ENCODE measurements around the gene ZNF76.

ZNF76 gene

GRCh38 chr6:35294308-35294945 lies 34.9 kb downstream of the ZNF76 start:
- H3K9me3 ChIP-seq (ENCODE audit: control insufficient read depth, low read length), result no peaks in the 10 kb centered on the region
- H3K4me1 ChIP-seq (ENCODE audit: control insufficient read depth, insufficient read depth, low read length), result no peaks in the 10 kb centered on the region
- H3K4me3 ChIP-seq (ENCODE audit: low read length), result no peak overlapping the region
- peak; percentile 52 for DNase-seq (ENCODE audit: low read depth)
- no peak overlapping the region for H3K9ac ChIP-seq (ENCODE audit: low read length)
- no peaks in the 10 kb centered on the region for H3K27me3 ChIP-seq (replicated peaks; ENCODE audit: control insufficient read depth, insufficient read depth, low read length)
- H3K36me3 ChIP-seq (ENCODE audit: control insufficient read depth, insufficient read depth, low read length, severe bottlenecking), result peaks cover 59% of the 10 kb centered on the region

GRCh38 chr6:35295036-35295435 lies 35.5 kb downstream of the ZNF76 start:
- peaks cover 53% of the 10 kb centered on the region for H3K36me3 ChIP-seq (ENCODE audit: control insufficient read depth, insufficient read depth, low read length, severe bottlenecking)

DNA sequence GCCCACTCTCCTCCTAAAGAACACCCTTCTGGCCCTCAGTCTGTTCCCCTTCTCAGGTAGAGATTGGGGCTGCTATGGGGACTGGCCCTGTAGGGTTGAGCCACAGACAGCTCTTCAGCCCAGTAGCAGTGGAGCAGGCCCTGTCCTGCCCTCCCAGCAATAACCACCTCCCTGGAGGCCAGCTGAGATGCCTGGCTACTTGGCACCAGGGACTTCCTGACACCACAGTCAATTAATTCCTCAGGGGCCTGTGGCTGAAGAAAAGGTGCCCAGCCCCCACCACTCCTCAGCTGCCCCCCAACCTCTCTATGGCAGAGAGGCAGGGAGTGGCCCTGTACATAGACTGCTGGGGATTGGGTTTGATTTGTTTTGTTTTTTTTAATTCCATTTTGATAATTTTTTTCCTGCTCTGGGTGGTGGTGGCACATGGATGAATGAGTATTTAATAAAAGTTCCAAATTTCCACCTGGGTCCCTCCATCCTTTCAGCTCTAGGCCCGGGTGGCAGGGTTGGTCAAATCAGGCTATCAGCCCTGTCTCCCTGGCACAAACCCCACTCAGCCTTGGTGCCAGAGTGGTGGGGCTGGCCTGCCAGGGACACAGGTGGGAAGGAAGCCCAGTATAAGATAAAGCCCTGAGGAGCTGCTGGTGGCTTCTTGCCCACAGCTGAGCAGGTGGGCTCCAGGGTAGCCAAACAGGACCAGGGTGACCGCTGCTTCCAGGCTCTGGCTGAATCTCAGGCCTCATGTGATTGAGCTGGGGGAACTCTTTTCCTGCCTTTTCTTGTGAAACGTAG lies 36.2 kb downstream of the ZNF76 start:
- no peaks in the 10 kb centered on the region for H3K27me3 ChIP-seq (replicated peaks; ENCODE audit: control insufficient read depth, insufficient read depth, low read length)
- H3K36me3 ChIP-seq (ENCODE audit: control insufficient read depth, insufficient read depth, low read length, severe bottlenecking), result peaks cover 46% of the 10 kb centered on the region
- H3K4me1 ChIP-seq (ENCODE audit: control insufficient read depth, insufficient read depth, low read length), result no peaks in the 10 kb centered on the region
- no peak overlapping the region for H3K4me3 ChIP-seq (ENCODE audit: low read length)
- no peak for DNase-seq (ENCODE audit: low read depth)
- H3K9me3 ChIP-seq (ENCODE audit: control insufficient read depth, low read length), result no peaks in the 10 kb centered on the region
- H3K9ac ChIP-seq (ENCODE audit: low read length), result no peak overlapping the region

More at GRCh38 chr6:35295036-35295435, 35.5 kb downstream of the ZNF76 start:
- Histone ChIP-seq H3K9me3 (ENCODE audit: control insufficient read depth, low read length) (no peaks in the 10 kb centered on the region), H3K4me3 (ENCODE audit: low read length) (no peak overlapping the region), H3K27me3 (replicated peaks; ENCODE audit: control insufficient read depth, insufficient read depth, low read length) (no peaks in the 10 kb centered on the region), H3K4me1 (ENCODE audit: control insufficient read depth, insufficient read depth, low read length) (no peaks in the 10 kb centered on the region), H3K9ac (ENCODE audit: low read length) (no peak overlapping the region)
- DNase-seq (ENCODE audit: low read depth), result no peak

DNA sequence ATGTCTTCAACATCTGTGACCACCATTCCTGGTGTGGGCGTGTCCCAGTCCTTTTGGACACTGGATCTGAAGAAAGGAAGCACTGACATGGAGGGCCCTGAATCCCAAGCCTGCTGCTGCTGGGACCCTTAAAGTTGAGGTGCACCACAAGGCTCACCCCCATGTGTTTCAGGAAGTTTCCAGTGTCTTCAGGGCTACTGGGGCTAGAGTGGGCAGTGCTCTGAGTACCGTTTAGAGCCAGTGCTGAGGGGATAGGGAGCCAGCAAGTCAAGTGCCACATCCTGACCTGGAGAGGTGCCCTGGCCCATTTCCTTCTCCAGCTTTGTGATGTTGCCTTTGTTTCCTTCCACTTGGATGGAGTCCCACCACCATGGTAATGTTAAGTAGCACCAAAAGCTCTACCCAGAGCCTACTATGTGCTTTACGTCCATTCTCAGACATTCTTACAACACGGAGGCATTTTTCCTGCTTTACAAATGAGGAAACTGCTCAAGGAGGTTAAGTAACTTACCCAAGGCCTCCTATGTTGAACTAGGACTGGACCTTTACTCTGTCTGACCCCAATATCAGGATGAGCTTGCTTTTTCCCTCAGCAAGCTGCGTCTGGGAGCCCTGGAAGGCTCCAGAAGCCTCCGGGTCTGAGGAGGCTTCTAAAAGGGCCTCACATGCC lies 37.5 kb downstream of the ZNF76 start:
- Histone ChIP-seq H3K4me1 (ENCODE audit: control insufficient read depth, insufficient read depth, low read length) (no peaks in the 10 kb centered on the region), H3K9ac (ENCODE audit: low read length) (no peak overlapping the region), H3K36me3 (ENCODE audit: control insufficient read depth, insufficient read depth, low read length, severe bottlenecking) (peaks cover 33% of the 10 kb centered on the region), H3K9me3 (ENCODE audit: control insufficient read depth, low read length) (no peaks in the 10 kb centered on the region), H3K4me3 (ENCODE audit: low read length) (no peak overlapping the region), H3K27me3 (replicated peaks; ENCODE audit: control insufficient read depth, insufficient read depth, low read length) (no peaks in the 10 kb centered on the region)
- DNase-seq (ENCODE audit: low read depth), result no peak

DNA sequence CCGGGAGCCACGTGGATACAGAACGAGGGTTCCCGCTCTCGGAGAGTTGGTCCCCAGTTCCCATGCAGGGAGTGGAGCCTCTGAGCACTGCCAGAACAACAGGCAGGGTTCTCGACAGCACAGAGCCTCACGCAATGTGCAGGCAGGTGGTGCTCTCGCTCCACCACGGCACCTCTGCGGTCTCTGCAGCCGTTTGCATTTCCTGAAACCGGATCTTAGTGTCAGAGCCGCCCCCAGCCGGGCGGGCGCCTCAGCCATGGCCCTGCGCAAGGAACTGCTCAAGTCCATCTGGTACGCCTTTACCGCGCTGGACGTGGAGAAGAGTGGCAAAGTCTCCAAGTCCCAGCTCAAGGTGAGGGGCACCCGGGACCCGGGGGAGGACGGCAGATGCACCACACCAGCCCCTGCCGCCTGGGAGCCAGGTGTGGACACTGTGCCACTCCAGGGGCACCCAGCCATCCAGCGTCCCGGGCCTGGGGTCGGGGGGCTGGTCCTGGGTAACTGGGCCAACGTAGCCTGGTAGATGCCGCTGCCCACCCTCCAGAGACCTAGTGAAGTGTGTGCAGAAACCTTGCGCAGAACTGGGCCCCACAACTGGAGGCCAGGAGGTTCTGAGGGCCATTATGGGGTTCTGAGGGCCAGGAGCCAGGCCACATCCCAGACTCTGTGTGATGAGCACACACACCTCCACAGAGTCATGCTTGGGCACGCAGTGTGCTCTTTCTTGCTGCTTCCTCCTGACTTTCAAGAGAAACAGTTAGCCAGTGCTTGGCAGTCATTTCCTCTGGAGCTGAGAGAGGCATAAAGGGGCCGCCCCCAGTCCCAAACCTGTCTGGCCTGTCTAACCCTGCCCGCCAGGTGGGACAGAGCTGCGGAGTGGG lies 38.3 kb downstream of the ZNF76 start, which contains the start of gene DEF6:
Gene DEF6, plus strand, starts transcription at position 218 of the 881 bp plus-strand sequence. Its CDS starts 39 bp downstream, at position 257.
- peaks cover 28% of the 10 kb centered on the region for H3K36me3 ChIP-seq (ENCODE audit: control insufficient read depth, insufficient read depth, low read length, severe bottlenecking)
- H3K4me1 ChIP-seq (ENCODE audit: control insufficient read depth, insufficient read depth, low read length), result no peaks in the 10 kb centered on the region
- no peaks in the 10 kb centered on the region for H3K9me3 ChIP-seq (ENCODE audit: control insufficient read depth, low read length)
- DNase-seq (ENCODE audit: low read depth), result peak; percentile 18
- no peak within 1 kb of the TSS for H3K4me3 ChIP-seq (ENCODE audit: low read length)
- no peak within 1 kb of the TSS for H3K9ac ChIP-seq (ENCODE audit: low read length)
- H3K27me3 ChIP-seq (replicated peaks; ENCODE audit: control insufficient read depth, insufficient read depth, low read length), result no peaks in the 10 kb centered on the region

DNA sequence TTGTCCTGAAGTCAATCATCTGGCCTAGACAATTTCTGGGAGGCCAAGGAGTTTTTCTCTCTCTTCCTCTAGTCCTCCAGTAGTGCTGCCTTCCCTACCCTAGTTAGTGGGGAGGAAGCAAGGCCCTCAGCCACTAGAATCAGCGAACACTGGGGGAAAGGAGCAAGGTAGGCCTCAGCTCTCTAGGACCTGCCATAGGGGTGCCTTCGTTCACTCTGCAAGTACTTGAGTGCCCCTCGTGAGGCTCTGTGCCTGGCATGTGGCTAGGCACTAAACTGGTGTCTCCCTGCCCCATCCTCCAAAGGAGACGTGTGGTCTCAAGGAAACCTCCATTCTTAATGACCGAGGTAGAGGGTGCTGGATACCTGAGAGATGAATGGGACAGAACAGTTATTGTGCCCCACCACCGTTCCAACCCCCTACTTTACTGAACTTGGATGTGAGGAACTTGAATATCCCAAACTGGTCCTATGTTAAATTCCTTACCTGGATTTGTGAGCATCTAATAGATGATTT lies 39.1 kb downstream of the ZNF76 start:
- Histone ChIP-seq H3K27me3 (replicated peaks; ENCODE audit: control insufficient read depth, insufficient read depth, low read length) (no peaks in the 10 kb centered on the region), H3K4me1 (ENCODE audit: control insufficient read depth, insufficient read depth, low read length) (no peaks in the 10 kb centered on the region)

DNA sequence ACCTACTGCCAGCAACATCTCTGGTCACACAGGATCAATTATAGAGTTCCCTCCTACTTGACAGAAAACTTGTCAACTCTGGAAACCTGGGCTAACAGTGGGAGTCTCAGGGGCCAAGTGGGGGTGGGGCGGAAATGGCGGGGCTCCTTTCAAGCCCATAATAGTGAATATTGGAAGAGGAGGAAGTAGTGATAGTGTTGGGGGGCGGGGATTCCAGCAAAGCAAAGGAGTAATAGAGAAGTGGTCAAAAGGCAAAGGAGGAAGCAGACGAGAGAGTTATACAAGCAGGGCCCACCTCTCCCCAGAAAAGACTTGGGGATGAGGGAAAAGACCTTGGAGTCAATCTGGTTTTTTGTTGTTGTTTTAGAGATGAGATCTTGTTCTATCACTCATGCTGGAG lies 40.1 kb downstream of the ZNF76 start:
- Histone ChIP-seq H3K4me1 (ENCODE audit: control insufficient read depth, insufficient read depth, low read length) (no peaks in the 10 kb centered on the region), H3K36me3 (ENCODE audit: control insufficient read depth, insufficient read depth, low read length, severe bottlenecking) (peaks cover 11% of the 10 kb centered on the region), H3K9me3 (ENCODE audit: control insufficient read depth, low read length) (no peaks in the 10 kb centered on the region), H3K4me3 (ENCODE audit: low read length) (no peak overlapping the region), H3K27me3 (replicated peaks; ENCODE audit: control insufficient read depth, insufficient read depth, low read length) (no peaks in the 10 kb centered on the region), H3K9ac (ENCODE audit: low read length) (no peak overlapping the region)
- DNase-seq (ENCODE audit: low read depth), result no peak

More for the DNA sequence above, 39.1 kb downstream of the ZNF76 start:
- DNase-seq (ENCODE audit: low read depth), result no peak
- Histone ChIP-seq H3K9me3 (ENCODE audit: control insufficient read depth, low read length) (no peaks in the 10 kb centered on the region), H3K9ac (ENCODE audit: low read length) (no peak overlapping the region), H3K4me3 (ENCODE audit: low read length) (no peak overlapping the region), H3K36me3 (ENCODE audit: control insufficient read depth, insufficient read depth, low read length, severe bottlenecking) (peaks cover 21% of the 10 kb centered on the region)

GRCh38 chr6:35300848-35301247 lies 41.3 kb downstream of the ZNF76 start:
- no peak overlapping the region for H3K4me3 ChIP-seq (ENCODE audit: low read length)
- no peaks in the 10 kb centered on the region for H3K27me3 ChIP-seq (replicated peaks; ENCODE audit: control insufficient read depth, insufficient read depth, low read length)
- H3K9ac ChIP-seq (ENCODE audit: low read length), result no peak overlapping the region
- no peaks in the 10 kb centered on the region for H3K36me3 ChIP-seq (ENCODE audit: control insufficient read depth, insufficient read depth, low read length, severe bottlenecking)
- no peaks in the 10 kb centered on the region for H3K4me1 ChIP-seq (ENCODE audit: control insufficient read depth, insufficient read depth, low read length)
- no peak for DNase-seq (ENCODE audit: low read depth)
- no peaks in the 10 kb centered on the region for H3K9me3 ChIP-seq (ENCODE audit: control insufficient read depth, low read length)

- Histone ChIP-seq H3K4me3 (ENCODE audit: low read length) (no peak overlapping the region), H3K27me3 (replicated peaks; ENCODE audit: control insufficient read depth, insufficient read depth, low read length) (no peaks in the 10 kb centered on the region), H3K9me3 (ENCODE audit: control insufficient read depth, low read length) (no peaks in the 10 kb centered on the region), H3K4me1 (ENCODE audit: control insufficient read depth, insufficient read depth, low read length) (no peaks in the 10 kb centered on the region), H3K36me3 (ENCODE audit: control insufficient read depth, insufficient read depth, low read length, severe bottlenecking) (no peaks in the 10 kb centered on the region), H3K9ac (ENCODE audit: low read length) (no peak overlapping the region)
- no peak for DNase-seq (ENCODE audit: low read depth)
Measured at GRCh38 chr6:35302604-35303241, 43.2 kb downstream of the ZNF76 start.

DNA sequence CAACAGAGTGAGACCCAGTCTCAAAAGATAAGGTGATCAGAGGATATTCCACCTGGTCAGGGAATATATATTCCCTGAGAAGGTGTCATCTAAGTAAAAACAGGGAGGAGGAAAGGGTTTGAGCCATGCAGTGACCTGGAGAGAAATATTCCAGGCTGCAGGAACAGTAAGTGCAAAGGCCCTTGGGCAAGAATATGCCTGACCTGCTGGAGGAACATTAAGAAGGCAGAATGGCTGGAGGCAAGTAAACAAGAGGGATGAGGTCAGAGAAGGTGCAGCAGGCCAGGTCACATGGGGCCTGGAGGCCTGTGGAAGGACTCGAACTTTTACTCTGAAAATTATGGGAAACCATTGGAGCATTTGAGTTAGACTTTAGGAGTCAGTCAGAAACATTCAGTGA lies 44.8 kb downstream of the ZNF76 start:
- H3K4me3 ChIP-seq (ENCODE audit: low read length), result no peak overlapping the region
- no peaks in the 10 kb centered on the region for H3K4me1 ChIP-seq (ENCODE audit: control insufficient read depth, insufficient read depth, low read length)
- no peak for DNase-seq (ENCODE audit: low read depth)
- H3K36me3 ChIP-seq (ENCODE audit: control insufficient read depth, insufficient read depth, low read length, severe bottlenecking), result no peaks in the 10 kb centered on the region
- H3K9ac ChIP-seq (ENCODE audit: low read length), result no peak overlapping the region
- no peaks in the 10 kb centered on the region for H3K27me3 ChIP-seq (replicated peaks; ENCODE audit: control insufficient read depth, insufficient read depth, low read length)
- H3K9me3 ChIP-seq (ENCODE audit: control insufficient read depth, low read length), result no peaks in the 10 kb centered on the region

Measured in adipocyte (in vitro differentiated cells).